C4-2B (cell line): Measurements from ENCODE around the gene ZNF488.

Experiments used
- ZFX ChIP-seq: fragments of 450-650 bp; IDR thresholded peaks from 2 replicates; pipeline ENCODE4 v1.6.1; 2017
- TF ChIP-seq, protein P1 (sequence below): fragments of 450-650 bp; conservative IDR thresholded peaks from 2 replicates; pipeline ENCODE4 v1.5.1; 2017; ENCODE audit warnings: mild to moderate bottlenecking

DNA sequence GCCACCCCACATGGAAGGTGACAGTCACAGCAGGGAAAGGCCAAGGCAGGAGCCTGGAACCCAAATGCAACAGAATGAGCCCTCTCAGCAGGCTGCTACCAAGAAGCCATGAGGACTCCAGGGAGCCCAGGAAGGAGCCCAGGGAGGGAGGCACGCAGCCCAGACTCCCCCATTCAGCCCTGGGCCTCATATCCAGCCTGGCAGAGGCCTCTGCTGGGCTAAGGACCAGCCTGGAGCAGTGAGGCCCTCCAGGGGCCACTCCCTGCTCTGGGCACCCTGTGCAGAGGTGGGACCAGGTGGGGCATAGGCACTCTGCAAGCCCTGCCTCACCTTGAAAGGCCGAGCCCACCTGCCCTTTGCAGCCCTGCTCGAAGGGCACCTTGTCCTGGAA lies 25.8 kb upstream of the ZNF488 start:
- TF ChIP-seq, protein P1, sequence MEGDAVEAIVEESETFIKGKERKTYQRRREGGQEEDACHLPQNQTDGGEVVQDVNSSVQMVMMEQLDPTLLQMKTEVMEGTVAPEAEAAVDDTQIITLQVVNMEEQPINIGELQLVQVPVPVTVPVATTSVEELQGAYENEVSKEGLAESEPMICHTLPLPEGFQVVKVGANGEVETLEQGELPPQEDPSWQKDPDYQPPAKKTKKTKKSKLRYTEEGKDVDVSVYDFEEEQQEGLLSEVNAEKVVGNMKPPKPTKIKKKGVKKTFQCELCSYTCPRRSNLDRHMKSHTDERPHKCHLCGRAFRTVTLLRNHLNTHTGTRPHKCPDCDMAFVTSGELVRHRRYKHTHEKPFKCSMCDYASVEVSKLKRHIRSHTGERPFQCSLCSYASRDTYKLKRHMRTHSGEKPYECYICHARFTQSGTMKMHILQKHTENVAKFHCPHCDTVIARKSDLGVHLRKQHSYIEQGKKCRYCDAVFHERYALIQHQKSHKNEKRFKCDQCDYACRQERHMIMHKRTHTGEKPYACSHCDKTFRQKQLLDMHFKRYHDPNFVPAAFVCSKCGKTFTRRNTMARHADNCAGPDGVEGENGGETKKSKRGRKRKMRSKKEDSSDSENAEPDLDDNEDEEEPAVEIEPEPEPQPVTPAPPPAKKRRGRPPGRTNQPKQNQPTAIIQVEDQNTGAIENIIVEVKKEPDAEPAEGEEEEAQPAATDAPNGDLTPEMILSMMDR = no peak
- no peak for TF ChIP-seq ZFX
